Measurements from ENCODE around the gene RPS2. TPM values are rescaled to one million over a fixed set of nuclear protein-coding genes. Genes with fewer than 3 reads are reported as not detected.
"Not testable (repeated sequence)": the region's sequence is repeated elsewhere in the genome, so short reads cannot be mapped to it uniquely, and the experiment has no call there.

Gene RPS2
- total RNA-seq, 2 experiments from 2014 or later, result 2,823 to 3,048 TPM

DNA sequence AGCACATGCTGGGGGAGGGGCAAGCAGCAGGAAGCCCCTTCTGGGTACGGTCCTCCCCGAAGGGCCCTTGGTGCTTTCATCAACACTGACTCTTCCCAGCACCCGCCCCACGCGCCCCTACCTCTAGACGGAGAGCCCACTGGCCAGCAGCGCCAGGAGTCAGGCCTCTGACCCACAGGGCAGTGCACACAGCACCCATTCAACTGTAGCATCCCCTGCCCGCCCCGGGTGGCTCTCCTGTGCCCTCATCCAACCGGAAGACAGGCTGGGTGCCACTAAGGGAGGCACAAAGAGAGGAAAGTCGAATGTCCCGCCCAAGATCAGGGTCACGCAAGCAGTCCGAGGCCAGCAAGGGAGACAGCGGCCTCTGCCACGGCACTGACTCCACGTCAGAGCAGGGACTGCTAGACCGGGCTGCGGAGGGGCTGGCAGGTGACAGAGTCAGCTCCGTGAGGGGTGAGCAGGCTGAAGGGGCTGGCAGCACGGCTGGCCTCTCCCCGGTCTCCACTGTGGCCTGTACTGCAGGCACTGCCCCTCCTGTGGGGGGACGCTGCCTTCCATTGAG, 31.4 kb downstream of the RPS2 start:
- Mint-ChIP-seq H3K27ac (no peak overlapping the region), H3K36me3 (peaks cover 3% of the 10 kb centered on the region), H3K4me1 (peaks cover 2% of the 10 kb centered on the region), H3K4me3 (no peak overlapping the region), H3K9me3 (ENCODE audit: low read depth) (no peaks in the 10 kb centered on the region), H3K27me3 (peaks cover 8% of the 10 kb centered on the region)
- DNase-seq (no peak), ATAC-seq (no peak)
- CTCF ChIA-PET, result interaction anchor here (1.2 kb wide), 1 partner anchor 10 kb away, joined by 4 read pairs; no protein-coding TSS in a partner anchor

DNA sequence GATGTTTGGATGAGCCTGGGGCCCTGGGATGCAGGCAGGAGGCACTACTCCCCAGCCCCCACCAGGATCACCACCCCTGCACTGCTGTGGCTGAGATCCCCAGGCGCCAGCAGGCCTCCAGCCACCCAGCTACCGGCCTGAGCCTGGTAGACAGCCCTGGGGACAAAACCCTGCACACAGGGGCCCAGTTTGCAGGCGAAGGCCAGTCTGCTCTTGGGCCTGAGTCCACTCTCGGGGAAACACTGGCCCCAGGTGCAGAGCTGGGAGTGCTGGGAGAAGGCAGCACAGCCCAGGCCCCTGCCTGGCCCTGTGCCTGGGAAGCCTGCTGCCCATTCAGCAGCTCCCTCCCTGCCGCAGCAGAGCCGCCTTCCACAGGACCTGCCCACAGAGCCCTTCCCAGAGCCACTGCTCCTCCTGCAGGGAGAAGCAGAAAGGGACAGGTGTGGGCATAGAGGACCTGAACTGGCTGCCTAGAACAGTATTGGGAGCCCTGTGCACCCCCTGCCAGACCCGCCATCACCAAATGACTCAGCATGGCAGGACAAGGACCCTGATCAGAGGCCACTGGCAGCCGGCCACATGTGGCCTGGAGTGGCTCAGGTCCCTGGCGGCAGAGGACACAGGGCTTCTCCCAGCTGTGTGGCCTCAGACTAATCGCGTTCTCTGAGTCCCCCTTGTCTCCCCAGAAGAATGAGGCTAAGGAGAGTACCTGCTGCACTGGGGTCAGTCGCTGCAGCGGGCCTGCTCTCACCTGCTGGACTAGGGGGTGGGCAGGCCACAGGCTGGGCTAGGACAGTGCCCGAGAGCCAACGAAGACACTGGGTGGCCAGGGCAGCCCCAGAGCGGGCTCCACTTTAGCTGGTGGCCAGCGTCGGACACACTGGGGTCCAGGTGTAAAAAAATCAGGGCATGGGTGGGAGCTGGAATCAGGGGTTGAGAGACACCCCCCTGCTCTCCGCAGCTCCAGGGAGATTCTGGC, 32.3 kb downstream of the RPS2 start:
- no peak for ATAC-seq
- CTCF ChIA-PET, result interaction anchor here (1.2 kb wide), 1 partner anchor 9 kb away, joined by 4 read pairs; no protein-coding TSS in a partner anchor
- H3K36me3 Mint-ChIP-seq, result no peaks in the 10 kb centered on the region

DNA sequence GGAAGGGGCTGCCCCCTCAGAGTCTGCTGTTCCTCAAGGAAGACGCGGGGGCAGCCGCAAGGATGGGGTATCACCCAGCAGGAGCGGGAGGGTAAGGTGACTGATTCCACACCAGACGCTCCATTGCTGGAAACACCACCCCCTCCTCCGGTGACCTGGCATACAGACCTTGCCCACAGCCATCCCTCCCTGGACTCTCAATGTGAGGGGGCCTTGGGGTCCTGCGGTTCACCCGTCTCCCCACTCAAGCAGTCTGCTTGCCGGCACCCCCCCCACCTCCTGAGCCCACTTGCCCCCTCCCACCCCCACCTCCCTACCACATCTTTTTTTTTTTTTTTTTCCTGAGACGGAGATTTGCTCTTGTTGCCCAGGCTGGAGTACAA, 34.3 kb downstream of the RPS2 start:
- Mint-ChIP-seq H3K27me3 (peaks cover 8% of the 10 kb centered on the region), H3K9me3 (ENCODE audit: low read depth) (no peaks in the 10 kb centered on the region), H3K4me1 (peaks cover 2% of the 10 kb centered on the region), H3K27ac (no peak overlapping the region), H3K4me3 (no peak overlapping the region), H3K36me3 (no peaks in the 10 kb centered on the region)
- DNase-seq, result no peak
- ATAC-seq, result no peak
- CTCF ChIA-PET, result interaction anchor here (0.7 to 2.9 kb wide), 7 partner anchors 10 to 96 kb away, joined by 3 to 24 read pairs (median 9); partner anchors contain the start of gene MSRB1

More for the DNA sequence above, 32.3 kb downstream of the RPS2 start:
- peaks cover 2% of the 10 kb centered on the region for H3K4me1 Mint-ChIP-seq
- DNase-seq, result no peak
- peaks cover 8% of the 10 kb centered on the region for H3K27me3 Mint-ChIP-seq
- no peaks in the 10 kb centered on the region for H3K9me3 Mint-ChIP-seq (ENCODE audit: low read depth)
- no peak overlapping the region for H3K27ac Mint-ChIP-seq
- H3K4me3 Mint-ChIP-seq, result no peak overlapping the region

DNA sequence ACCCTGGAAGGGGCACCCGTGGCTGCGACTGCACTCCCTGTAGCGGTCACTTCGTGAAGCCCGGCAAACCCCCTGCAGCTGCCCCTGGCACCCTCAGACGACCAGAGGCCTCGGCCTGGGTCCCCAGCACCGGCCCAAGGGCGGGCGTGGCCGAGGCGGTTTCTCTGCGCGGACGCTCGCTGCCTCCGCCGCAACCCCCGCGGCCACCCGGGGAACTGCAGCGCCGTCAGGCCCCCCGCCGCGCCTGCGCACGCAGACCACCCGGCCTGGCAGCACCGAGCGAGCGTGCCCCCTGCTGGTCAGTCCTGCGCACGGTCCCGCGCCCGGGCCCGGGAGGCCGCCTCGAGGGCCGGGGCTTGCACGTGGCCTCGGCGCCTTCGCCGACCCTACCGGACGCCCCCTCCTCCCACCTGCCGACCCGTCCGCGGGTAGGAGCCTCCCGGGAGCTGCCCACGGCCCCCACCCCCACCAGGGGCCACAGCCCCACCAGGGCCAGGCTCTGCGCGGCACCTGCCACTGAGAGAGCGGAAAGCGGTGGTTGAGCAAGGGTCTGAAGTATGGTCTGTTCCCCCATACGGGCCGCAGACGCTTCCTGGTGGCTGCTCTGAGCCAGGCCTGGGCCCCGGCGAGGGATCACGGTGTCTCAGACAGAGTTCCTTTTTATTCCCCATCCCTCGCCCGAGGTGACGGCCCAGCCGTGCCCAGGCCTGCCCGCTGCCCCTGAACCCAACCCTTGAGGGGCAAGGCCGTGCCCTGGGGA, 34.9 kb downstream of the RPS2 start:
- ATAC-seq, result peak; percentile 95

DNA sequence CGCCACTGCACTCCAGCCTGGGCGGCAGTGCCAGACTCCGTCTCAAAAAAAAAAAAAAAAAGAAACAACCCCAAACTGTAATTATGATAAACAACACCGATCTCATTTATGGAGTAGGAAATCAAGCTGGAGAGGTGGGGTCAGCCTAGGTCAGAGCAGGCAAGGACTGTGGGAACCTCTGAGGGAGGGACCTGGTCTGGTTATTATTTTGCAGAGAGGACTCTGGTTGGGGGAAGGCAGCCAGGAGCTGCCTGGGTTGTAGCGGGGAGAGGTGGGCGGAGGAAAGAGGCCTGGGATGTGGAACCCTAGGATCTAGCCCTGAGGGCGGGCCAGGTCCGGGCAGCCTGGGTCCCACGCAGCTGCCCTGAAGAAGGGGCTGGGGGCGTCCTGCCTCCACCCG, 35.5 kb downstream of the RPS2 start:
- DNase-seq (no peak), ATAC-seq (peak; percentile 14)
- Mint-ChIP-seq H3K27me3 (peaks cover 10% of the 10 kb centered on the region), H3K36me3 (no peaks in the 10 kb centered on the region), H3K9me3 (ENCODE audit: low read depth) (no peaks in the 10 kb centered on the region), H3K27ac (peak overlapping the region; percentile 61), H3K4me3 (peak overlapping the region; percentile 48), H3K4me1 (peaks cover 2% of the 10 kb centered on the region)
- CTCF ChIA-PET, result interaction anchor here (0.5 to 2.9 kb wide), 24 partner anchors 8 to 586 kb away, joined by 3 to 24 read pairs (median 5); partner anchors contain the start of genes FAHD1, MSRB1, NTHL1 and NUBP2

More for the DNA sequence above, 34.9 kb downstream of the RPS2 start:
- Mint-ChIP-seq H3K4me3 (no peak overlapping the region), H3K4me1 (peaks cover 2% of the 10 kb centered on the region), H3K36me3 (no peaks in the 10 kb centered on the region), H3K27me3 (peaks cover 8% of the 10 kb centered on the region), H3K9me3 (ENCODE audit: low read depth) (no peaks in the 10 kb centered on the region), H3K27ac (no peak overlapping the region)
- CTCF ChIA-PET, result interaction anchor here (0.5 to 2.9 kb wide), 23 partner anchors 9 to 587 kb away, joined by 3 to 24 read pairs (median 5); partner anchors contain the start of genes FAHD1, MSRB1, NTHL1 and NUBP2
- peak; percentile 93 for DNase-seq

DNA sequence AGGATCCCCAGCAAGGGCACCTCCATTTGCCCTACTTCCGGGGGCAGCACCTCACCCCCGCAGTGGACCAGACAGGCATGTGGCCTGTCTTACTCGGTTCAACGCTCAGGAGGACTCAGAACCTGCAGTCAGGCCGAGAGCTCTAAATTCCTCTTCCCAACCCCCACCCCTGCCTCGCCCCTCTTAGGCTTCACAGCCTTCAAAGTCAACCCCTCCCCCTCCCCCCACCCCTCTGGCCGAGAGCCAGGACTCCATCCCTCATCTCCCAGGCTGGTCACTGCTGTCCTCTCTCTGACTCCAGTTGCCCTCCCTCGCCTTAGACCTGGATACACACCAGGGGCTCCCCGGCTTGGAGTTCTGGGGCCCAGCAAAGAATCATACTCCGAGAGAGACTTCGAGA, 38.4 kb downstream of the RPS2 start:
- no peak overlapping the region for H3K27ac Mint-ChIP-seq
- no peaks in the 10 kb centered on the region for H3K9me3 Mint-ChIP-seq (ENCODE audit: low read depth)
- CTCF ChIA-PET, result no interaction called here
- no peak overlapping the region for H3K4me3 Mint-ChIP-seq
- H3K36me3 Mint-ChIP-seq, result no peaks in the 10 kb centered on the region
- no peak for ATAC-seq
- peaks cover 2% of the 10 kb centered on the region for H3K4me1 Mint-ChIP-seq
- peaks cover 28% of the 10 kb centered on the region for H3K27me3 Mint-ChIP-seq
- DNase-seq, result no peak

DNA sequence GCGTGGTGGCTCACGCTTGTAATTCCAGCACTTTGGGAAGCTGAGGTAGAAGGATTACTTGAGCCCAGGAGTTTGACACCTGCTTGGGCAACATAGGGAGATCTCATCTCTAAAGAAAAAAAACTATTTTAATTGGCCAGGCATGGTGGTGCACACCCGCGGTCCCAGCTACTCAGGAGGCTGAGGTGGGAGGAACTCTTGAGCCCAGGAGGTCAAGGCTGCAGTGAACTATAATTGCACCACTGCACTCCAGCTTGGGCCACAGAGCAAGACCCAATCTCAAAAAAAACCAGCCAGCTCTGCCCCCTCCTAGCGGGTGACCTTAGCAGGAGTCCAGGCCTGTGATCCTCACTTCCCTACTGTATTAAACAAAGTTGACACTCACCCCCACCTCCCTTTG, 40.5 kb downstream of the RPS2 start:
- Mint-ChIP-seq H3K27ac (no peak overlapping the region), H3K4me1 (peaks cover 1% of the 10 kb centered on the region), H3K27me3 (peaks cover 45% of the 10 kb centered on the region), H3K36me3 (no peaks in the 10 kb centered on the region), H3K4me3 (no peak overlapping the region), H3K9me3 (ENCODE audit: low read depth) (no peaks in the 10 kb centered on the region)
- ATAC-seq (no peak), DNase-seq (no peak)
- CTCF ChIA-PET, result interaction anchor here (0.7 to 1.7 kb wide), 4 partner anchors 12 to 216 kb away, joined by 3 to 4 read pairs (median 4); no protein-coding TSS in a partner anchor

DNA sequence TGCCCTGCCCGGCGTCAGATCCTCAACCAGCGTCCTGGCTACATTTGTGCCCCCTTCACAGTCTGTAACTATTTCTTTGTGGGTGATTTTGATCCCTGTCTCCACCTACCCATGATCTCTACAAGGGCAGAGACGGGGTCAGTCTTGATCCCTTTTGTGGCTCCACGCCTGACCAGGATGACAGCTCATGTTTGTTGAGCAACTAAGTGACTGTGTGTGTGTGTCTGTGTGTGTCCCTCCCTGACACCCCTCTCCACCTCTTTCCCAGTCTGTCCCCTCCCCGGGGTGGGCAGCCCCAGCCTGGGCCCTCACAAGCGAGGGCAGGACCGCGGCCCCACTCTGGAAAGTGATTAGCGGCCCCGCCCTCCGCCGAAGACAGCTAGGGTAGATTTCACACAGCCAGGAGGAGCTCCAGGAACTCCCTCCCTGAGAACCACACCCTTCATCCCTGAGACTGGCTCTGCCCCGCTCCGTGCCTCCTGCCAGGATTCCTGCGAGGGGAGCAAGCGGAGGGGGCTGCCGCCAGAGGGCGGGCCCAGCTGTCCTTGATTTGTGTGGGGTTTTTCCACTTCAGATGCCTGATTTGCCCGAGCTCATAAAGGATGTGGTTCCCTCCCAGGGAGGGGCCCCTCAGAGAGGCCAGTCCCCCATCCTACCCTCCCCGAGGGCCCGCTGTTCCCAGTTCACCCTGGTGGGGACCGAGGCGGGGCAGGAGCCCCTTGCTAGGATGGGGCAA, 41.2 kb downstream of the RPS2 start:
- H3K27me3 Mint-ChIP-seq, result peaks cover 50% of the 10 kb centered on the region
- no peaks in the 10 kb centered on the region for H3K9me3 Mint-ChIP-seq (ENCODE audit: low read depth)
- no peak overlapping the region for H3K4me3 Mint-ChIP-seq
- no peak for DNase-seq
- H3K27ac Mint-ChIP-seq, result no peak overlapping the region
- ATAC-seq, result no peak
- CTCF ChIA-PET, result interaction anchor here (0.6 to 1.7 kb wide), 5 partner anchors 9 to 217 kb away, joined by 3 to 4 read pairs (median 3); no protein-coding TSS in a partner anchor
- H3K36me3 Mint-ChIP-seq, result no peaks in the 10 kb centered on the region
- H3K4me1 Mint-ChIP-seq, result no peaks in the 10 kb centered on the region

DNA sequence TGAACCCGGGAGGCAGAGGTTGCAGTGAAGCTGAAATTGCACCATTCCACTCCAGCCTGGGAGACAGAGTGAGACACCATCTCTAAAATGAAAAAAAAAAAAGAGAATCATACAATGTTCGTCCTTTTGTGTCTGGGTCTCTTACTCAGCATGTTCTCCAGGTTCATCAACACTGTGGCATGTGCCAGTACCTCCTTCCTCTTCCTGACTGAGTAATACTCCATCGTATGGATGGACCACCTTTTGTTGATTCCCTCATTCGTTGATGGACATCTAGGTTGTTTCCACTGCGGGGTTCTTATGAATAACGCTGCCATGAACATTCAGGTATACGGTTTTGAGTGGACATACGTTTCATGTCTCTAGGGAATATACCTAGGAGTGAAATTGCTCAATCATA, 42.3 kb downstream of the RPS2 start:
- peaks cover 53% of the 10 kb centered on the region for H3K27me3 Mint-ChIP-seq
- no peak for DNase-seq
- no peaks in the 10 kb centered on the region for H3K9me3 Mint-ChIP-seq (ENCODE audit: low read depth)
- H3K4me3 Mint-ChIP-seq, result no peak overlapping the region
- no peak overlapping the region for H3K27ac Mint-ChIP-seq
- no peaks in the 10 kb centered on the region for H3K4me1 Mint-ChIP-seq
- CTCF ChIA-PET, result interaction anchor here (1.7 kb wide), 1 partner anchor 20 kb away, joined by 3 read pairs; no protein-coding TSS in a partner anchor
- H3K36me3 Mint-ChIP-seq, result no peaks in the 10 kb centered on the region
- ATAC-seq, result no peak

DNA sequence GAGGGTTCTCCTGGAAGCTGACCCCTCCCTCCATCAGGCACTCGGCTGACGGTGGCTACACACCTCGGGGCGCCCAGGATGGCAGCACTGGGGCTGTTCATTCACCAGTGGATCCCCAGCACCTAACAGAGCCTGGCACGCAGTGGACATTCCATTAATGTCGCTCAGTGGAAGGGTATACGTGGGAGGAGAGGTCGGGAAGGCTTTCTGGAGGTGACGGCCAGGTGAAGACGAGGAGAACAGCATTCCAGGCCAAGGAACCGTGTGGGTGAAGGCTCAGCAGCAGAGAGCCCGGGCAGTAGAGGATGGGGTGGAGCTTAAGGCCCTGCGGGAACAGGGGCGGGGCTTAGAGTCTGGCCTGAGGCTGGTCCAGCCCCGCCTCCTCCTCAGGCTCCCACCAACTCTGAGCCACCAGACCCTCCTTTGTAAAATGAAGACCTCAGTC, 43.9 kb downstream of the RPS2 start:
- peaks cover 69% of the 10 kb centered on the region for H3K27me3 Mint-ChIP-seq
- ATAC-seq, result peak; percentile 35
- DNase-seq, result no peak

DNA sequence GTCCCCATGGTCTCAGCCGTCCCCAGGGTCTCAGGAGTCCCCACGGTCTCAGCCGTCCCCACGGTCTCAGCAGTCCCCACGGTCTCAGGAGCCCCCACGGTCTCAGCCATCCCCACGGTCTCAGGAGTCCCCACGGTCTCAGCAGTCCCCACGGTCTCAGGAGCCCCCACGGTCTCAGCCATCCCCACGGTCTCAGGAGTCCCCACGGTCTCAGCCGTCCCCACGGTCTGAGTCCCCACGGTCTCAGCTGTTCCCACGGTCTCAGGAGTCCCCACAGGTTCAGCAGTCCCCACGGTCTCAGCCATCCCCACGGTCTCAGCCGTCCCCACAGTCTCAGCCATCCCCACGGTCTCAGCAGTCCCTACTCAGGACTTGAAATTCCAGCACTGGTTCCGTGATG, 44.5 kb downstream of the RPS2 start:
- not testable (repeated sequence) for ATAC-seq
- peaks cover 75% of the 10 kb centered on the region for H3K27me3 Mint-ChIP-seq

More for the DNA sequence above, 43.9 kb downstream of the RPS2 start:
- no peaks in the 10 kb centered on the region for H3K4me1 Mint-ChIP-seq
- H3K4me3 Mint-ChIP-seq, result no peak overlapping the region
- CTCF ChIA-PET, result interaction anchor here (0.9 to 1.0 kb wide), 2 partner anchors 9 to 14 kb away, joined by 3 read pairs; no protein-coding TSS in a partner anchor
- no peaks in the 10 kb centered on the region for H3K36me3 Mint-ChIP-seq
- H3K9me3 Mint-ChIP-seq (ENCODE audit: low read depth), result no peaks in the 10 kb centered on the region
- H3K27ac Mint-ChIP-seq, result no peak overlapping the region

DNA sequence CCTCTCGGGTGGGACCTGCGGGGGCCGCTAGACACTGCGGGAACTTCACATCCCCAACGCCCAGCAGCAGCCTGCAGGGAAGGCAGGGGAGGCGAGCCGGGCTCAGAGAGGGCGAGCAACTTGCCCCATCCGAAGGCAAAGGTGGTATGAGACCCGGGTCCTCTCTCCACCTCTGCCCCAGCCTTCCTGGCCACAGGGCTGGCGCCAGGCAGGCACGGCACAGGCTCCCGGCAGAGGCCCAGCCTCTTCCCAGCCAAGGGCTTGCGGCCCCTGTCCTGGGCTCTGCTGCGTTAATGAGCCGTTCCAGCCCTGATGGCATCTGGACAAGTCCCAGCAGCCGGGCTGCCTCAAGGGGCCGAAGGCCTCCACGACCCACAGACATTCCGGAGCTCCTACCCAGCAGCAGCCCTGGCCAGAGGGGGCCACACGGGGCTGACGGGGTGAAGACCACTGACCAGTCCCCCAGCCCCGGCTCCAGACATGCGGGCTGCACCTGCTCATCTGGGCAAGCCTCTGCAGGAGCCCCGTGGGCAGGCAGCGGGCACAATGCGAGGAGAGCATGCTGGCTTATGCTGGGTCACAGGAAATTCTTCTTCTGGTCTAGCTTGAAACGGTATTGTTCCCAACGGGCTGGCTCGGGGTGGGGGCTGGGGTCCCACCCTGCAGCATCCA, 45.2 kb downstream of the RPS2 start:
- CTCF ChIA-PET, result no interaction called here
- H3K36me3 Mint-ChIP-seq, result no peaks in the 10 kb centered on the region
- no peak overlapping the region for H3K27ac Mint-ChIP-seq
- no peaks in the 10 kb centered on the region for H3K9me3 Mint-ChIP-seq (ENCODE audit: low read depth)
- no peaks in the 10 kb centered on the region for H3K4me1 Mint-ChIP-seq
- no peak for DNase-seq
- peaks cover 80% of the 10 kb centered on the region for H3K27me3 Mint-ChIP-seq
- no peak for ATAC-seq
- H3K4me3 Mint-ChIP-seq, result no peak overlapping the region

More for the DNA sequence above, 44.5 kb downstream of the RPS2 start:
- H3K4me3 Mint-ChIP-seq; H3K4me1 Mint-ChIP-seq; H3K27ac Mint-ChIP-seq; DNase-seq; H3K36me3 Mint-ChIP-seq; H3K9me3 Mint-ChIP-seq (ENCODE audit: low read depth): not testable (repeated sequence)
- CTCF ChIA-PET, result interaction anchor here (0.9 kb wide), 1 partner anchor 15 kb away, joined by 3 read pairs; no protein-coding TSS in a partner anchor

Measured in activated CD8-positive, alpha-beta memory T cell treated with anti-CD3 and anti-CD28 coated beads, Interleukin-2, amount 10 ng/mL, durations not matched to agents 7 days and 5 days (primary cell).